GM23338 (cell line): ENCODE results near the gene ACSF3. TPM values are rescaled to one million over a fixed set of nuclear protein-coding genes. Genes with fewer than 3 reads are reported as not detected.
"Not testable (repeated sequence)": the region's sequence is repeated elsewhere in the genome, so short reads cannot be mapped to it uniquely, and the experiment has no call there.

ENCODE experiments used
- ATAC-seq: fragments of 200-7000 bp; cut with Tn5 transposase; 3 replicates; pipeline ENCODE4 v1.9.1; 2020
- DNase-seq: peaks from one replicate; pipeline ENCODE4 v3.0.0-alpha.2; 2015; ENCODE audit warnings: low spot score
- H2AFZ ChIP-seq: fragments of 200-600 bp; sonication (generic); 2 replicates; pipeline ENCODE4 v1.8.0; 2016; ENCODE audit warnings: antibody characterized with exemption, mild to moderate bottlenecking, moderate library complexity
- H3F3A ChIP-seq: fragments of 200-600 bp; sonication (generic); replicated peaks from 2 replicates; pipeline ENCODE4 v1.8.0; 2017; ENCODE audit warnings: antibody characterized with exemption, mixed run types, low read depth
- H3K27ac ChIP-seq: fragments of 200-600 bp; sonication (generic); 2 replicates; pipeline ENCODE4 v1.6.1; 2016; ENCODE audit warnings: low read depth
- H3K27me3 ChIP-seq: fragments of 200-600 bp; sonication (generic); 2 replicates; pipeline ENCODE4 v1.8.0; 2016; ENCODE audit warnings: mild to moderate bottlenecking, mixed run types, moderate library complexity; ENCODE audit not compliant: insufficient read depth
- H3K36me3 ChIP-seq: fragments of 200-600 bp; sonication (generic); 2 replicates; pipeline ENCODE4 v1.8.0; 2016; ENCODE audit warnings: mild to moderate bottlenecking; ENCODE audit not compliant: insufficient read depth
- H3K4me1 ChIP-seq: fragments of 200-600 bp; sonication (generic); 2 replicates; pipeline ENCODE4 v1.8.0; 2016; ENCODE audit warnings: mild to moderate bottlenecking, moderate library complexity; ENCODE audit not compliant: insufficient read depth
- H3K4me2 ChIP-seq: fragments of 200-600 bp; sonication (generic); 2 replicates; pipeline ENCODE4 v1.7.1; 2017; ENCODE audit warnings: mixed run types
- H3K4me3 ChIP-seq: fragments of 200-600 bp; sonication (generic); 2 replicates; pipeline ENCODE4 v1.6.1; 2016; ENCODE audit warnings: mixed run types
- H3K79me2 ChIP-seq: fragments of 200-600 bp; sonication (generic); replicated peaks from 2 replicates; pipeline ENCODE4 v1.8.0; 2017; ENCODE audit warnings: mild to moderate bottlenecking; ENCODE audit not compliant: insufficient read depth
- H3K9me2 ChIP-seq: fragments of 200-600 bp; sonication (generic); 2 replicates; pipeline ENCODE4 v1.8.0; 2017; ENCODE audit not compliant: insufficient read depth
- H4K20me1 ChIP-seq: fragments of 200-600 bp; sonication (generic); replicated peaks from 2 replicates; pipeline ENCODE4 v1.8.0; 2017; ENCODE audit warnings: mild to moderate bottlenecking; ENCODE audit not compliant: insufficient read depth
- H3K27ac Mint-ChIP-seq: 2 replicates; pipeline ENCODE4 v1.8.0; 2020; ENCODE audit warnings: inconsistent platforms, mild to moderate bottlenecking, moderate library complexity, mixed read lengths
- H3K27me3 Mint-ChIP-seq: 3 replicates; pipeline ENCODE4 v1.8.0; 2022; ENCODE audit warnings: low read depth, mild to moderate bottlenecking, moderate library complexity, mixed read lengths, inconsistent platforms; ENCODE audit not compliant: insufficient read depth, poor library complexity
- H3K36me3 Mint-ChIP-seq: 3 replicates; pipeline ENCODE4 v1.8.0; 2021; ENCODE audit warnings: low read depth, mild to moderate bottlenecking, inconsistent platforms, moderate library complexity, mixed read lengths
- H3K4me1 Mint-ChIP-seq: 3 replicates; pipeline ENCODE4 v1.8.0; 2020; ENCODE audit warnings: mild to moderate bottlenecking, inconsistent platforms, mixed read lengths
- H3K4me3 Mint-ChIP-seq: 3 replicates; pipeline ENCODE4 v1.8.0; 2021; ENCODE audit warnings: moderate library complexity, mild to moderate bottlenecking, inconsistent platforms, mixed read lengths
- H3K9me3 Mint-ChIP-seq: 3 replicates; pipeline ENCODE4 v1.8.0; 2020; ENCODE audit warnings: moderate library complexity, mild to moderate bottlenecking, inconsistent platforms, mixed read lengths
- EZH2phosphoT487 ChIP-seq: fragments of 200-600 bp; sonication (generic); IDR thresholded peaks from one replicate; pipeline ENCODE4 v1.8.1; 2018; ENCODE audit warnings: antibody characterized with exemption; ENCODE audit not compliant: unreplicated experiment
- JUNB ChIP-seq: IDR thresholded peaks from one replicate; pipeline ENCODE4 v1.6.1; 2016; ENCODE audit warnings: antibody characterized with exemption; ENCODE audit not compliant: unreplicated experiment
- REST ChIP-seq: IDR thresholded peaks from one replicate; pipeline ENCODE4 v1.6.1; 2018; ENCODE audit warnings: antibody characterized with exemption; ENCODE audit not compliant: unreplicated experiment
- ZNF331 ChIP-seq: fragments of 250-450 bp; sonication (Bioruptor Pico); IDR thresholded peaks from 2 replicates; pipeline ENCODE4 v1.5.0; 2020; ENCODE audit warnings: low read depth, mild to moderate bottlenecking, moderate library complexity
- polyA plus RNA-seq: library from polyadenylated mRNA; unstranded; fragments of >200 nt; fragmentation: Nextera tagmentation; extraction: Ambion mirVana; gene quantifications from 2 replicates; pipeline ENCODE4 v1.2.1, GENCODE V29; 2016
- total RNA-seq: library from RNA; depleted of rRNA; stranded (reverse); fragments of >200 nt; shearing (Covaris generic); gene quantifications from 2 replicates; pipeline ENCODE4 v1.2.3, GENCODE V29; 2014

ACSF3 gene
- total and polyA plus RNA-seq, 2 experiments from 2014 or later = 12.8 to 23.1 TPM

GRCh38 chr16:89184933-89185794, 91.5 kb downstream of the ACSF3 start:
- H3K36me3 ChIP-seq = no peaks in the 10 kb centered on the region
- H3K4me1 ChIP-seq = no peaks in the 10 kb centered on the region
- H3K4me3 ChIP-seq = no peak overlapping the region
- no peak for TF ChIP-seq JUNB
- TF ChIP-seq ZNF331 = no peak
- no peak for TF ChIP-seq REST
- no peak for TF ChIP-seq EZH2phosphoT487
- no peaks in the 10 kb centered on the region for H3K79me2 ChIP-seq
- no peaks in the 10 kb centered on the region for H4K20me1 ChIP-seq
- DNase-seq (peak; percentile 48), ATAC-seq (peak; percentile 65)
- Mint-ChIP-seq H3K27ac (no peak overlapping the region), H3K9me3 (peaks cover 3% of the 10 kb centered on the region; the same call in 1 of the 3 replicates), H3K4me3 (no peak overlapping the region), H3K36me3 (no peaks in the 10 kb centered on the region), H3K27me3 (peaks cover 7% of the 10 kb centered on the region), H3K4me1 (no peaks in the 10 kb centered on the region)
- H3F3A ChIP-seq = no peaks in the 10 kb centered on the region
- no peak overlapping the region for H2AFZ ChIP-seq
- no peak overlapping the region for H3K4me2 ChIP-seq
- H3K27me3 ChIP-seq = no peaks in the 10 kb centered on the region
- no peaks in the 10 kb centered on the region for H3K9me2 ChIP-seq
- H3K27ac ChIP-seq = no peak overlapping the region

GRCh38 chr16:89185887-89186592, 92.4 kb downstream of the ACSF3 start:
- not testable (repeated sequence) for H3K9me3 Mint-ChIP-seq, H3K27me3 ChIP-seq, DNase-seq, ATAC-seq, H2AFZ ChIP-seq, H3K27ac ChIP-seq, H3K4me1 ChIP-seq, H3F3A ChIP-seq, H3K36me3 ChIP-seq, H3K27ac Mint-ChIP-seq, H3K4me3 Mint-ChIP-seq, H4K20me1 ChIP-seq, H3K4me3 ChIP-seq, H3K9me2 ChIP-seq, H3K4me2 ChIP-seq, H3K36me3 Mint-ChIP-seq, H3K79me2 ChIP-seq, H3K4me1 Mint-ChIP-seq
- H3K27me3 Mint-ChIP-seq = peaks cover 10% of the 10 kb centered on the region

- H3K4me2 ChIP-seq, ATAC-seq, H3K9me2 ChIP-seq, H3K4me3 Mint-ChIP-seq, H4K20me1 ChIP-seq, H3K27ac Mint-ChIP-seq, H3K36me3 ChIP-seq, H3K36me3 Mint-ChIP-seq, H3K4me1 ChIP-seq, DNase-seq, H3K27me3 ChIP-seq, H3K9me3 Mint-ChIP-seq, H2AFZ ChIP-seq, H3K27ac ChIP-seq, H3F3A ChIP-seq, H3K4me3 ChIP-seq, H3K4me1 Mint-ChIP-seq, H3K79me2 ChIP-seq: not testable (repeated sequence)
- H3K27me3 Mint-ChIP-seq = peaks cover 12% of the 10 kb centered on the region
Measured at GRCh38 chr16:89186593-89187031, 93.0 kb downstream of the ACSF3 start.
